CD14-positive monocyte (primary cell): ENCODE results near the gene PCDHGA12. TPM values are rescaled to one million over a fixed set of nuclear protein-coding genes. Genes with fewer than 3 reads are reported as not detected.
A peak's percentile ranks its signal among the peaks of the same experiment; 100 is the strongest.
"Not testable (repeated sequence)": the region's sequence is repeated elsewhere in the genome, so short reads cannot be mapped to it uniquely, and the experiment has no call there.

Source experiments
- DNase-seq, 3 donors: peaks; one replicate each; pipeline ENCODE4 v3.0.0-alpha.2; 2011 to 2022
- H2AFZ ChIP-seq: 2 replicates; pipeline ENCODE4 v1.6.0; 2012; ENCODE audit warnings: mild to moderate bottlenecking, low read depth, low read length, inconsistent platforms; ENCODE audit not compliant: insufficient read depth, poor library complexity, severe bottlenecking
- H3K27ac ChIP-seq, 2 donors: 1 replicate in 1 of 2; 2 replicates in 1 of 2; pipeline ENCODE4 v1.5.1; 2012 to 2013; ENCODE audit warnings: low read length in 2 of 2, control low read depth in 1 of 2, inconsistent platforms in 1 of 2, low read depth in 1 of 2, mild to moderate bottlenecking in 1 of 2
- H3K27me3 ChIP-seq, 2 donors: one replicate each; pipeline versions ENCODE4 v1.6.0 to v1.6.1; 2011 to 2013; ENCODE audit warnings: low read length in 2 of 2; ENCODE audit not compliant: control insufficient read depth in 2 of 2, insufficient read depth in 2 of 2
- H3K36me3 ChIP-seq, 2 donors: replicated peaks in 1 of 2; 1 replicate in 1 of 2; 2 replicates in 1 of 2; pipeline versions ENCODE4 v1.5.1 to v1.6.1; 2012 to 2013; ENCODE audit warnings: low read length in 2 of 2, control low read depth in 1 of 2, inconsistent platforms in 1 of 2, mild to moderate bottlenecking in 1 of 2; ENCODE audit not compliant: insufficient read depth in 2 of 2, control insufficient read depth in 1 of 2
- H3K4me1 ChIP-seq, 2 donors: 1 replicate in 1 of 2; 2 replicates in 1 of 2; pipeline versions ENCODE4 v1.5.1 to v1.6.1; 2012 to 2013; ENCODE audit warnings: low read length in 2 of 2, control low read depth in 1 of 2, inconsistent platforms in 1 of 2, mild to moderate bottlenecking in 1 of 2, moderate library complexity in 1 of 2; ENCODE audit not compliant: insufficient read depth in 2 of 2, control insufficient read depth in 1 of 2
- H3K4me2 ChIP-seq: replicated peaks from 2 replicates; pipeline ENCODE3; 2012; ENCODE audit warnings: low read length, moderate library complexity, mild to moderate bottlenecking; ENCODE audit not compliant: poor library complexity, severe bottlenecking; ENCODE audit errors: extremely low read depth
- H3K4me3 ChIP-seq, 3 experiments: fragments of 200-600 bp in 1 of 3; sonication (generic) in 1 of 3; replicated peaks in 1 of 3; 1 replicate in 2 of 3; 2 replicates in 1 of 3; pipeline ENCODE4 v1.5.1; 2011 to 2013; ENCODE audit warnings: low read length in 3 of 3, mild to moderate bottlenecking in 3 of 3, control low read depth in 2 of 3, low read depth in 2 of 3, inconsistent platforms in 1 of 3, moderate library complexity in 1 of 3
- H3K79me2 ChIP-seq: 2 replicates; pipeline ENCODE4 v1.6.0; 2012; ENCODE audit warnings: mild to moderate bottlenecking, control low read depth, inconsistent platforms, low read length, moderate library complexity; ENCODE audit not compliant: insufficient read depth
- H3K9ac ChIP-seq: 2 replicates; pipeline ENCODE4 v1.6.0; 2017; ENCODE audit warnings: low read length, mild to moderate bottlenecking; ENCODE audit not compliant: insufficient read depth, poor library complexity, severe bottlenecking
- H3K9me3 ChIP-seq, 2 donors: replicated peaks in 1 of 2; 1 replicate in 1 of 2; 2 replicates in 1 of 2; pipeline versions ENCODE4 v1.5.1 to v1.6.1; 2012 to 2013; ENCODE audit warnings: low read length in 2 of 2, control low read depth in 1 of 2; ENCODE audit not compliant: control insufficient read depth in 1 of 2, insufficient read depth in 1 of 2
- H4K20me1 ChIP-seq: 2 replicates; pipeline ENCODE4 v1.6.0; 2012; ENCODE audit warnings: mild to moderate bottlenecking, low read length, control low read depth, moderate library complexity; ENCODE audit not compliant: insufficient read depth
- H3K27ac Mint-ChIP-seq, 7 donors: one replicate each; pipeline ENCODE4 v1.8.0; 2020; ENCODE audit warnings: mild to moderate bottlenecking in 7 of 7, mixed read lengths in 7 of 7, moderate library complexity in 6 of 7, inconsistent platforms in 2 of 7
- H3K27me3 Mint-ChIP-seq, 3 donors: one replicate each; pipeline ENCODE4 v1.8.0; 2021 to 2022; ENCODE audit warnings: low read depth in 3 of 3, mild to moderate bottlenecking in 3 of 3, mixed read lengths in 3 of 3, moderate library complexity in 3 of 3, inconsistent platforms in 1 of 3
- H3K36me3 Mint-ChIP-seq, 2 donors: one replicate each; pipeline ENCODE4 v1.8.0; 2020; ENCODE audit warnings: mixed read lengths in 2 of 2, inconsistent platforms in 1 of 2, mild to moderate bottlenecking in 1 of 2
- H3K4me1 Mint-ChIP-seq: one replicate; pipeline ENCODE4 v1.8.0; 2020; ENCODE audit warnings: mild to moderate bottlenecking, mixed read lengths
- H3K4me3 Mint-ChIP-seq, 2 donors: one replicate each; pipeline ENCODE4 v1.8.0; 2020; ENCODE audit warnings: mild to moderate bottlenecking in 2 of 2, mixed read lengths in 2 of 2, moderate library complexity in 1 of 2
- H3K9me3 Mint-ChIP-seq, 7 donors: one replicate each; pipeline ENCODE4 v1.8.0; 2020 to 2022; ENCODE audit warnings: mixed read lengths in 7 of 7, mild to moderate bottlenecking in 6 of 7, moderate library complexity in 6 of 7, inconsistent platforms in 2 of 7
- CTCF ChIP-seq: fragments of 200-600 bp; IDR thresholded peaks from one replicate; pipeline ENCODE4 v1.8.0; 2022; ENCODE audit warnings: antibody characterized with exemption, mild to moderate bottlenecking
- WGBS: methylation state at CpG from one replicate; pipeline ENCODE4 v1.1.5; 2013; ENCODE audit warnings: missing lambda C conversion rate; ENCODE audit not compliant: insufficient coverage; 5-methylcytosine and 5-hydroxymethylcytosine counted together
- intact Hi-C, 2 donors: fragments of 100-400 bp; cut with micrococcal nuclease; formaldehyde crosslinking; loops; one replicate each; pipeline versions ENCODE4 v1.15.0 to v1.15.1; 2023
- polyA plus RNA-seq, 3 donors: library from polyadenylated mRNA; depleted of rRNA in 1 of 3; unstranded in 2 of 3; stranded (reverse) in 1 of 3; fragments of 300-500 nt in 2 of 3; fragments of >200 nt in 1 of 3; fragmentation: Illumina TruSeq in 2 of 3; gene quantifications; 1 replicate in 2 of 3; 2 replicates in 1 of 3; pipeline ENCODE4 v1.2.3, GENCODE V29; 2012 to 2021

PCDHGA12 gene
- polyA plus RNA-seq, 3 donors: 0.01 TPM; not detected in 2

GRCh38 chr5:141412854-141413539 lies 17.3 kb upstream of the PCDHGA12 start, which contains the start of gene PCDHGA10:
Gene PCDHGA10 (plus strand): TSS chr5:141412987. CDS start chr5:141413176, 189 bp downstream.
- peaks cover 16 to 19% of the 10 kb centered on the region in 2 donors for H3K36me3 Mint-ChIP-seq
- Histone ChIP-seq H3K9me3 (peaks cover 28 to 54% of the 10 kb centered on the region in 2 donors), H3K27ac (no peak within 1 kb of the TSS), H3K4me3 (peak within 1 kb of the TSS; percentile 3 to 73 (median 33)), H3K79me2 (no peaks in the 10 kb centered on the region), H3K9ac (no peak within 1 kb of the TSS), H2AFZ (peak within 1 kb of the TSS; percentile 75), H4K20me1 (no peaks in the 10 kb centered on the region), H3K36me3 (no peaks in the 10 kb centered on the region), H3K4me1 (peaks cover 16 to 22% of the 10 kb centered on the region in 2 donors), H3K27me3 (peaks cover 74 to 100% of the 10 kb centered on the region in 2 donors), H3K4me2 (peak within 1 kb of the TSS; percentile 73)
- peaks cover 25% of the 10 kb centered on the region for H3K4me1 Mint-ChIP-seq
- 4% methylated on average over 25 of the region's 31 CpGs for WGBS
- peaks cover 79 to 86% (median 84%) of the 10 kb centered on the region in 3 donors for H3K27me3 Mint-ChIP-seq
- peak within 1 kb of the TSS; percentile 80 to 88 for H3K4me3 Mint-ChIP-seq
- TF ChIP-seq CTCF: peak; percentile 80
- intact Hi-C loops: loop anchor here (5.0 kb wide), 2 partner anchors 109 to 149 kb away; no protein-coding TSS in a partner anchor
- no peak within 1 kb of the TSS for H3K27ac Mint-ChIP-seq
- peaks cover 20 to 64% (median 49%) of the 10 kb centered on the region in 7 donors for H3K9me3 Mint-ChIP-seq
- DNase-seq: peak; percentile 27 to 44 (median 43)

DNA sequence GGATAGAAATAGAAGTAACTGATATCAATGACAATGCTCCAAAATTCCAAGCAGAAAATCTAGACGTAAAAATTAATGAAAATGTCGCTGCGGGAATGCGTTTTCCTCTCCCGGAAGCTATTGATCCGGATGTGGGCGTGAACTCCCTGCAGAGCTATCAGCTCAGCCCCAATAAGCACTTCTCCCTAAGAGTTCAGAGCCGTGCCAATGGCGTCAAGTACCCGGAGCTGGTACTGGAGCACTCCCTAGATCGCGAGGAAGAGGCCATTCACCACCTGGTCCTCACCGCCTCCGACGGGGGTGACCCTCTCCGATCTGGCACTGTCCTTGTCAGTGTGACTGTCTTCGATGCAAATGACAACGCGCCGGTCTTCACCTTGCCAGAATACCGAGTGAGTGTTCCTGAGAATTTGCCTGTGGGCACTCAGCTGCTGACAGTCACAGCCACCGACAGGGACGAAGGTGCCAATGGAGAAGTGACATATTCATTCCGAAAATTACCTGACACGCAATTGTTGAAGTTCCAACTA lies 16.7 kb upstream of the PCDHGA12 start:
- Mint-ChIP-seq H3K4me1 (peaks cover 28% of the 10 kb centered on the region), H3K27me3 (peaks cover 79 to 86% (median 84%) of the 10 kb centered on the region in 3 donors), H3K27ac (no peak overlapping the region), H3K9me3 (peaks cover 21 to 64% (median 49%) of the 10 kb centered on the region in 7 donors), H3K4me3 (peak overlapping the region; percentile 80 to 88), H3K36me3 (peaks cover 13 to 25% of the 10 kb centered on the region in 2 donors)
- Histone ChIP-seq H4K20me1 (no peaks in the 10 kb centered on the region), H3K9ac (no peak overlapping the region), H3K4me1 (peaks cover 22% of the 10 kb centered on the region in 2 donors), H3K36me3 (no peaks in the 10 kb centered on the region), H3K79me2 (no peaks in the 10 kb centered on the region), H3K27me3 (peaks cover 74 to 100% of the 10 kb centered on the region in 2 donors), H3K4me2 (peak overlapping the region; percentile 73), H3K4me3 (peak overlapping the region in 1 of 3 experiments; percentile 73), H3K27ac (no peak overlapping the region), H3K9me3 (peaks cover 27 to 54% of the 10 kb centered on the region in 2 donors), H2AFZ (peak overlapping the region; percentile 75)
- DNase-seq: no peak
- intact Hi-C loops: loop anchor here (5.0 kb wide), 2 partner anchors 109 to 149 kb away; no protein-coding TSS in a partner anchor
- TF ChIP-seq CTCF: no peak
- 22% methylated on average over 21 of the region's 25 CpGs for WGBS

GRCh38 chr5:141414548-141415274 lies 15.6 kb upstream of the PCDHGA12 start:
- intact Hi-C loops: loop anchor here (5.0 kb wide), 2 partner anchors 108 to 148 kb away; no protein-coding TSS in a partner anchor
- Mint-ChIP-seq H3K4me1 (peaks cover 31% of the 10 kb centered on the region), H3K27me3 (peaks cover 78 to 86% (median 84%) of the 10 kb centered on the region in 3 donors), H3K4me3 (peak overlapping the region in 1 of 2 donors; percentile 80), H3K36me3 (peaks cover 13 to 24% of the 10 kb centered on the region in 2 donors), H3K9me3 (peaks cover 19 to 64% (median 49%) of the 10 kb centered on the region in 7 donors)
- H3K27ac Mint-ChIP-seq, H3K4me2 ChIP-seq, H3K79me2 ChIP-seq, H3K9ac ChIP-seq, DNase-seq, H4K20me1 ChIP-seq, H3K27ac ChIP-seq, H3K4me3 ChIP-seq, H2AFZ ChIP-seq, H3K36me3 ChIP-seq: not testable (repeated sequence)
- Histone ChIP-seq H3K9me3 (peaks cover 28 to 54% of the 10 kb centered on the region in 2 donors), H3K4me1 (peaks cover 22% of the 10 kb centered on the region in 2 donors), H3K27me3 (peaks cover 70 to 100% of the 10 kb centered on the region in 2 donors)
- WGBS: 37% methylated on average over 31 of the region's 46 CpGs
